HG02623 (cell line): ENCODE data around the gene SOX30.
"Not testable (repeated sequence)": the region's sequence is repeated elsewhere in the genome, so short reads cannot be mapped to it uniquely, and the experiment has no call there.

Experiments
- ATAC-seq: cut with Tn5 transposase; IDR thresholded peaks from one replicate; pipeline ENCODE4 v1.9.1; 2021; ENCODE audit warnings: moderate library complexity; ENCODE audit not compliant: unreplicated experiment

SOX30 gene

GRCh38 chr5:157652377-157652692 lies at the start of gene SOX30:
Gene SOX30 (minus strand): TSS chr5:157652438. CDS start chr5:157652078, 360 bp downstream.
- no peak for ATAC-seq

DNA sequence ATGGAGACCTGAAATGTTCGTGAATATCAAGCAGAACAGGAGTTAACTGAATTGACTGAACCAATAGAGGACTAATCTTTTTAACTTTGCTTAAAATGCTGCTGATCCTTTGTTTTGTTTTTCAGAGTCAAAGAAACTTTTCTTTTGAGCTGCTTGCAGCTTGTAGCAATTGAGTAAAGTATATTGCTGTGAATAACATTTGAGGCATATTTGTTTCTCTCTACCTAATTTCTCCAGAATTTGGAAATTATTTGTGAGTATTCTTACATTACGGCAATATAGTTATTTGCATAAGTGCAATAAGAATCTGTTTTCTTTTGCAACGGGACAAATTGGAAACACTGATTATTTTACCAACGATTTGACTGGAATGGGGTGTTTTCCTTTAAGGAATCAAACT lies 46.4 kb upstream of the SOX30 start:
- ATAC-seq, result not testable (repeated sequence)

GRCh38 chr5:157696154-157696553 lies 43.9 kb upstream of the SOX30 start:
- not testable (repeated sequence) for ATAC-seq

- ATAC-seq, result not testable (repeated sequence)
Measured at GRCh38 chr5:157693816-157694215, 41.6 kb upstream of the SOX30 start.

GRCh38 chr5:157690690-157691433 lies 38.6 kb upstream of the SOX30 start:
- no peak for ATAC-seq

DNA sequence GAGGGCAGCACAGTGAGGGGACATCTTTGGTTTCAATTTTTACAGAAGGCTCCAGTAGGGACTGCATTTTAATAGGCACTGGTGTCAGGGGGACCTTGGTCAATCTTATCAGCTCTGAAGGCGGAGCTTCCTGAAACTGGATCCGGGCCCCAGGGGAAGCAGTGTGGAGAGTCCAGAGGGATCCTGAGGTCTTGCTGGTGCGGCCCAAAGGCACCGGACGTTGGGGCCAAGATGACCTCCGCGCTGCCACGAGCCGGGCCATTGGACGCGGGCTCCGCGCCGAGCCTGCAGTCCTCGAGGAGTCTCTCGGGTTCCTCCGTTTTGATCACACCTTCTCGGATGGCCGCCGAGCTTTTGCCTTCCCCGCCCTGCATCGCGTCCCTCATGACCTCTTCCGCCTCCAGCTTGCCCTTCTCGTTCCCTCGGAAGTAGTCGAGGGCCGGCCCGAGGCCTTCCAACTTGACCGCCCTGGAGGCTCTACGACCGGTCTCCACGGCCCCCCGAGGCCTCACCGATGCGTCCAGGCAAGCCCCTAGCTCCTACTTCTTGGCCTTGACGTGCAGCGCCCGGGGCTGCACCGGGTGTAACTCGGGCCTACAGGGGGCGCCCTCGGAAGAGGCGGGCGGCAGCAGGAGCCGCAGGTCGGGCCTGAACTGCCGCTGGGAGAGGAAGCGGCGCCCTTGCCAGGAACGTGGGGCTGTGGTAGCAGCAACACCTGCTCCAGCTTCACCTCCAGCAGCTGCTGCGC lies 37.9 kb upstream of the SOX30 start:
- no peak for ATAC-seq

GRCh38 chr5:157687198-157687554 lies 34.9 kb upstream of the SOX30 start:
- ATAC-seq, result no peak

- not testable (repeated sequence) for ATAC-seq
Measured at GRCh38 chr5:157686276-157687197, 34.3 kb upstream of the SOX30 start.

DNA sequence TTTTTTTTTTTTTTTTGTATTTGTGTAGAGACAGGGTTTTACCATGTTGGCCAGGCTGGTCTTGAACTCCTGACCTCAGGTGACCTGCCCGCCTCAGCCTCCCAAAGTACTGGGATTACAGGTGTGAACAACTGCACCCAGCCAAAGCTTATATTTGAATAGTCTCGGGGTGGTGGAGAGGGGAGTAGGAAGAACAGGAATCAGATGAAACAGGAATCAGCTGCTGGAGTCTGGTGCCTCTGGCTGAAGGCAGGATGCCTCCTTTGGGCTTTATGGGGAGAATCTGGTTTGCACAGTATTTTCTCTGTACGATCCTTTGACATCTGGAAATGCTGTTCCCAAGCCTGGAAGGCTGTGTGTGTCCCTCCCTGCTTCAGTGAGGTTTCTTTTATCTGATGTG lies 30.0 kb upstream of the SOX30 start:
- ATAC-seq, result no peak

DNA sequence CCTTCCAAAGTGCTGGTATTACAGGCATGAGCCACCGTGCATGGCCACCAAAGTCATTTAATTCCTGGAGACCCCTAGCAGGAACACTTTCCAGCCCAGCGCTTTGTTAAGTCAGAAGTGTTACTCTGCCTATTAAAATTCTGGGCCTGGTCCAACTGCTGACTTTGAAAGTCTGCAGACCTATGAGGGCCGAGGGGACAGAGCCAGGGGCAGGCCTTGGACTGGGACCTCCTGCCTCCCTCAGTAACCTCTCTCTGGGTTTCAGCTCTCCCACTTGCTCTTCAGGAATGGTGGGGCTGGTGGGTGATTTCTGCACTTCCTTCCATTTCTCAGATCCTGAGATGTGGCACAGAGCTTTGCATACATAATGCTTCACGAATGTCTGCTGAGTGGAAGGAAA lies 28.8 kb upstream of the SOX30 start:
- no peak for ATAC-seq

DNA sequence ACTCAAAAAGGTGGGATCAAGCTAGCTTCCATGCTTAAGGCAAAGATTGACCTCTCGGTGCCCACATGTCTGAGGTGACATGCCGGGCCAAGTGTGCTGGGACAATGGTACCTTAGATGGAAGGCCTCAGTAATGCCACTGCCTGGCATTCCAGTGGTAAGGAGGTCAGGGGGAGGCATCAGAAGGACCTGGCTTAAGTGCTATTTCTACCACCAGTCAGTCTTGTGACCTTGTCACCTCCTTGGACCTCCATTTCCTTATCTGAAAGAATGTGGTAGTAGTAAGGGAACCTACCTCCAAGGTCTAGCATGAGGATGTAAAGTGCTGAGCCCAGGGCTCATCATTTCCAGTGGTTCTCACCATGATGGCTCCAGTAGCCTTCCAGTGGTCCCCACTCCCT lies 28.0 kb upstream of the SOX30 start:
- no peak for ATAC-seq

GRCh38 chr5:157679801-157680200 lies 27.6 kb upstream of the SOX30 start:
- ATAC-seq, result no peak

DNA sequence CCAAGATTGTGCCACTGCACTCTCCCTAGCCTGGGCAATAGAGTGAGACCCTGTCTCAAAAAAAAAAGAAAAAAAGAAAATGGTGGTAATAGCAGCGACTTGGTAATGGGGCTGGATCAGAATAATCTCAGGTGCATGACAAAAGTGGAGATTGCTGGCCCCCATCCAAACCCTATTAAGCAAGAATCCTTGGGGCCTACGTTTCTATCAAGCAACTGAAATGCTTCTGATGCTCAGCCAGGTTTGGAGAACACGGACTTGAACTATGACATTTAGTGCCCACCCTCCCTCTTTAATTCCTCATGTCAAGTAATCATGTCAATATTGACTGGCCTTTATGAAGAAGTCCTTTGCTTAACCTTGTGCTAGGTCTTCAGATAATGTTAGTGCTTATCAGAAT lies 25.7 kb upstream of the SOX30 start:
- no peak for ATAC-seq

- not testable (repeated sequence) for ATAC-seq
Measured at GRCh38 chr5:157674351-157674750, 22.1 kb upstream of the SOX30 start.

DNA sequence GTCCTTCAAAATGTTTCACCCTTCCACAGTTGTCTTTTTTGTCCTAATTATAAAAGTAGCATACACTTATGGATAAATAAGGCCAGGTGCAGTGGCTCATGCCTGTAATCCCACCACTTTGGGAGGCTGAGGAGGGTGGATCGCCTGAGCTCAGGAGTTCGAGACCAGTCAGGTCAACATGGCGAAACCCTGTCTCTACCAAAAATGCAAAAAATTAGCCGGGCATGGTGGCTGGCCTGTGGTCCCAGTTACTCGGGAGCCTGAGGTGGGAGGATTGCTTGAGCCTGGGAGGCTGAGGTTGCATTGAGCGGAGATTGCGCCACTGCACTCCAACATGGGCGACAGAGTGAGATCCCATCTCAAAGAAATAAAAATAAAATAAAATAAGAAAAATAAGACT lies 20.7 kb upstream of the SOX30 start:
- ATAC-seq, result no peak

DNA sequence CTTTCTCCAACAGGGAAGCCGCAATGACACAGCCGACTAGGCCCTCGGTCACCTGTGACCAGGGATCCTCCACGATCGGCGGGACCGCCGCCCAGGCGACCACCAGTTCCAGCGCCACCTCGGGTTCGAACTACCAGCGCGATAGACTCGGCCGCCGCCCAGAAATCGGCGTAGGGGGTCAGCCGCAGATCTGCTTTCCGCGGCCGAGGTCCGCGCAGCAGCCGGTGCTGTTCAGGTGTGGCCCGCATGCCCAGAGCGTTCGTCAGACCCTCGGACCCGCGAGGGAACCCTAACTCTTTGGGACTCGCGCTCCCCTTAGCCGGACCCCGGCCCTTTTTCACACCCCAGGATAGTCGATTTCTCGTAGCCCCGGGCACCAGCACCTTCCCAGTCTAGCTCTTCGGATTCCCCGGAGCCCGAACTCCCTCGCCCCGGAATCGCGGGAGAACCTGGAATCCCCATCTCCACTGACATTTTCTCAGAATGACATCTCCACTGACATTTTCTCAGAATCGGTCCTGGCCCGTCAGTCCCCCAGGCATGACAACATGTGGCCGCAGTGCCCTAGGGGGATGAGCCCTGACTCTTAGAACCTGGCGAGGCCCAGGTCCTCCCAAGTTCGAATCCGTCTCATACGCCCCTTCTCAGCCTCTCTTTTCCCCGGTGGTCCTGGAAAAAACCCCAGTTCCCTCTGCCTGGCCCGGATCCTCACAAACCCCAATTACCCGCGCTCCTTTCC lies 19.5 kb upstream of the SOX30 start:
- ATAC-seq, result no peak

DNA sequence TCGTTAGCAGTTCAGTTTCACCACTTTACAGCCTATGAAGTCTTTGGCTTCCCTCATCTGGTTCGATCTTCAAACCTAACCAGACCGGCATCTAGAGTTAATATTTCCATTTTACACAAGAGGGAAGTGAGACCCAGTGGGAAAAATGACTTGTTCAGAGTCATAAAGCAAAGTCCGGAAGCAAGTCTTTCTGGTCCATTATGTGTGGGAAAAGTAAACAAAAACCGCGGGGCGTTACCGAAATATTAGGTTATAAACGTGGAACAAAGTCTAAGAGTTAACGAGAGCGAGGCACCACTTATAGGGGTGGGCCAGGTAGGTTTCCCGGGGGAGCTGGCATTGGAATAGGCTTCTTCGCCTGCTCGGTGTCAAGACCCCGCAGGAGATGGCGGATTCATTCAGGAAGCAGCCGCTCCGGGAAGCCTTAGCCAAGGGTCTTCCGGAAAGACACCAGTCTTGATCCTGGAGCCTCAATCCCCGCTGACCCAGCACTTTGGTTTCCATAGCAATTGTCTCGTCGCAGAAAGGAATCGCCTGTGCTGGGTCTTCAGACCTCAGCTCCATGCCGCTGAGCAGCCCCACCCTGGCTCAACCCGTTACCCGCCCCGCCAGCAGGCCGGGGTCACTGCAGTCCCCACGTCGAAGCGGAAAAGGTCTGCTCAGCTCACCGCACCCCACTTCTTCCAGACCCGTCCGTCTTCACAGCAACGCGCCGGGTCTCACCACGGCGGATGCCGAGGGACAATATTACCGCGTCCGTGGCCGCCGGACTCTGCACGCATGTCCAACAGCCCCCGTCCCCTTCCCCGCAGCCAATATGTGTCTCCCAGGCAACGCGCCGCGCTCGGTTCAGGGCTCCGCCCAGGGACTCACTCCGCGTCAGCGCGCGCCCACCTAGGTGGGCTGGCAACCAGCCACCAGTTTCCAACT lies 18.7 kb upstream of the SOX30 start, which contains the start of gene C5orf52:
Gene C5orf52, plus strand, starts transcription at position 872 of the 930 bp plus-strand sequence. CDS start 82 bp downstream, outside the sequence.
- no peak for ATAC-seq

DNA sequence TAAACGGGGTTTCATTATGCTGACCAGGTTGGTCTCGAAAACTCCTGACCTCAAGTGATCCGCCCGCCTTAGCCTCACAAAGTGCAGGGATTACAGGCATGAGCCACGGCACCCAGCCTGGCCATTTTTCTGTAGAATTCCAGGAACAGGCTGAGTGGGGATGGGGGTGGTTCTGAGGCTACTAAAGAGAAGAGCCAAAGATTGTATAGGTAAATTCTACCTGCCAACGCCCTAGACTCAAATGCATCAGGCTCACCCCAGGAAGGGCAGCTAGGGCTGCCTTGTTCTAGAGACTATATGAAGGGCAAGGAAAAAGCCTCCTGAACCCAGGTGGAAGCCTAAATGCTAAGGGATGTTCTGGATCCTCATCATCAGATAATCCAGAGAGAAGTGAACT lies 17.5 kb upstream of the SOX30 start:
- no peak for ATAC-seq

- ATAC-seq, result no peak
Measured at GRCh38 chr5:157668356-157668755, 16.1 kb upstream of the SOX30 start.
